Muscle of leg (tissue), 11 donors: ENCODE results near the gene TMEM121. TPM values are rescaled to one million over a fixed set of nuclear protein-coding genes. Genes with fewer than 3 reads are reported as not detected.

Source experiments
- DNase-seq: peaks from one replicate; pipeline ENCODE4 v3.0.0; 2013
- H3K27ac ChIP-seq: one replicate; pipeline ENCODE4 v1.5.1; 2013; ENCODE audit warnings: mild to moderate bottlenecking, low read length, control low read depth
- H3K27me3 ChIP-seq: one replicate; pipeline ENCODE4 v1.6.1; 2013; ENCODE audit warnings: low read length; ENCODE audit not compliant: control insufficient read depth, insufficient read depth
- H3K36me3 ChIP-seq: one replicate; pipeline ENCODE4 v1.6.1; 2013; ENCODE audit warnings: low read length; ENCODE audit not compliant: control insufficient read depth, insufficient read depth
- H3K4me1 ChIP-seq: one replicate; pipeline ENCODE4 v1.6.1; 2013; ENCODE audit warnings: low read length; ENCODE audit not compliant: control insufficient read depth, insufficient read depth
- H3K4me3 ChIP-seq: one replicate; pipeline ENCODE4 v1.5.1; 2013; ENCODE audit warnings: low read length, control low read depth
- H3K9me3 ChIP-seq: replicated peaks from 2 replicates; pipeline ENCODE4 v1.6.1; 2013; ENCODE audit warnings: low read depth, low read length; ENCODE audit not compliant: control insufficient read depth
- WGBS: methylation state at CpG from one replicate; pipeline ENCODE4 v1.1.5; 2013; ENCODE audit warnings: missing lambda C conversion rate; ENCODE audit not compliant: insufficient coverage; 5-methylcytosine and 5-hydroxymethylcytosine counted together
- polyA plus RNA-seq, 8 donors: library from polyadenylated mRNA; unstranded; fragments of 120-200 nt; gene quantifications; one replicate each; pipeline versions ENCODE4 v1.2.1 to v1.2.3, GENCODE V29; 2013; ENCODE audit warnings: inconsistent platforms in 1 of 8, low replicate concordance in 1 of 8; ENCODE audit not compliant: insufficient read length in 8 of 8, insufficient read depth in 1 of 8
- total RNA-seq: library from RNA; stranded (reverse); fragments of 120-200 nt; gene quantifications from one replicate; pipeline ENCODE4 v1.2.4, GENCODE V29; 2013

TMEM121 gene
- total and polyA plus RNA-seq, 9 donors: 1.3 to 4.8 (median 3.4) TPM

- H3K4me1 ChIP-seq: peaks cover 28% of the 10 kb centered on the region
- peak overlapping the region; percentile 10 for H3K4me3 ChIP-seq
- H3K9me3 ChIP-seq: no peaks in the 10 kb centered on the region
- WGBS: 33% methylated on average over 42 of the region's 63 CpGs
- H3K36me3 ChIP-seq: no peaks in the 10 kb centered on the region
- H3K27ac ChIP-seq: no peak overlapping the region
- peaks cover 41% of the 10 kb centered on the region for H3K27me3 ChIP-seq
- DNase-seq: no peak
Observed at GRCh38 chr14:105529569-105530284, 3.3 kb downstream of the TMEM121 start.

- H3K36me3 ChIP-seq: no peaks in the 10 kb centered on the region
- H3K27ac ChIP-seq: no peak overlapping the region
- DNase-seq: no peak
- peaks cover 36% of the 10 kb centered on the region for H3K27me3 ChIP-seq
- peaks cover 28% of the 10 kb centered on the region for H3K4me1 ChIP-seq
- no peaks in the 10 kb centered on the region for H3K9me3 ChIP-seq
- 56% methylated on average over 13 of the region's 19 CpGs for WGBS
- H3K4me3 ChIP-seq: no peak overlapping the region
Observed at GRCh38 chr14:105530285-105531087, 4.1 kb downstream of the TMEM121 start.

DNA sequence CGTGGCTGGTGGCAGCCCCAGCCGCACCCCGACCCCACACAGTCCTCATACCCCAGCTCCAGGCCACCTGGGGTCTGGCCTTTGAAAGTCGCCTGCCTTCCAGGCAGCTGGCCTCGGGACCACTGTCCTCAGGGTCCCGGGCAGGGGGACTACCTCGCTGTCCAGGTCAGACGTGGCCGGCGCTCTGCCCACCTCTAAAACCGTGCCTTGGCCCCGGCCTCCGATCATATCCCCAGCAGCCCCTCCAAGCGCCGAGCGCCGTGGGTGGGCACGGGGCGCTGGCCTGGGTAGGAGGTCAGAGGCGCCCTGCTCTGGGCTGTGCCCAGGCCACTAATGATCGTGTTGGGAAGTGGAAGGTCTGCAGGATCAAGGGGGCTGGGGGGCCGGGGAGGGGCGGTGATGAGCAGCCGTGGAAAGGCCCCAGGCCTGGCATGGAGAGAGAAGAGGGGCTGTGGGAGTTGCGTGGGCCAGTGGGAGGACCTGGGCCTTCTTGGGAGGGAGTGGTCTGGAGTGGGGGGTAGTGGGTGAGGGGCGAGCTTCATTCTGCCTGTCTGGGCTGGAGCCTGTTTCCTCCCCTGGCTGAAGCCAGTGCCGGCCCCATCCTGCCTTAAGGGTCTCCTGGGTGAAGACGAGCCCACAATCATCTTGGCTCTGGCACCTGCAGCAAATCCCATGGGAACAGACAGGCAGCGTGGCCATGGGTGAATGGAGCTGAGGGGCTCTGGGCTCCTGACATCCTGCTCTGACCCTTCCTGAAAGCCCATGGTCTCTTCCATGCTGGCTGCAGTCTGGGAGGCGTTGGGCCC, 4.9 kb downstream of the TMEM121 start:
- Histone ChIP-seq H3K27ac (no peak overlapping the region), H3K4me1 (peaks cover 22% of the 10 kb centered on the region), H3K4me3 (no peak overlapping the region), H3K9me3 (no peaks in the 10 kb centered on the region), H3K36me3 (no peaks in the 10 kb centered on the region), H3K27me3 (peaks cover 29% of the 10 kb centered on the region)
- DNase-seq: no peak
- WGBS: 84% methylated on average over 18 of the region's 30 CpGs

DNA sequence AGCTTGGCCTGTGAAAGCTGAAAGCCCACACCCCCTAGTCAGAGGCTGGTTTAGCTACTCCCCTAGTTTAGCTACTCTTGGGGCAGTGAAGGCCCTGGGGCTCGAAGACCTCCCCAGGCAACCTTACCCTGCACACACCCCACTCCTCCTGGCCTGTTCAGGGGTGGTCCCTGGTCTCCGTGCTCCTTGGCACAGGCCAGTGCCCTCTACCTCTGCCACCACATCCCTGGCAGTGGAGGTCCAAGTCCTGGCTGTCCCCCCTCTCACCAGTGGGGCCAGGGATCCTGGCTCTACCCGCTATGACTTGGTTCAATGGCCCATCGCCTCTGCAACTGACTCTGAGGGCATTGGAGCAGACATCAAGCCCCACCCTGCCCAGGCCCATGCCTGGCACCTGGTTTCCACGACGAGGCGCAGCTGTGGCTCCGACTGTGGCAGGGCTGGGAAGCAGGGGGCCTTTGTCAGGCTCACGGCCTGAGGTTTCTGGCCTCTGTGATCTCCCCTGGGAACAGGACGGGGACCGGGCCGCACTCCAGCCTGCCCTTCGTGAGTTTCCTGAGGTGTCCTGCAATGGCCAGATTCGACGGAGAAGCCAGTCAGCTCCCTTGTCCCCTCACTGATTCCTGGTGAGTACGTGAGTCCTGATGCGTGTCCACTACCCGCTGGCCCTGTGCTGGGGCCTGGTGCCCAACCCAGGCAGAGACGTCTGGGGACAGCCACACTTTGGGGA, 5.7 kb downstream of the TMEM121 start:
- no peak for DNase-seq
- H3K27ac ChIP-seq: no peak overlapping the region
- H3K4me1 ChIP-seq: peaks cover 18% of the 10 kb centered on the region
- no peak overlapping the region for H3K4me3 ChIP-seq
- peaks cover 25% of the 10 kb centered on the region for H3K27me3 ChIP-seq
- no peaks in the 10 kb centered on the region for H3K9me3 ChIP-seq
- no peaks in the 10 kb centered on the region for H3K36me3 ChIP-seq
- 72% methylated on average over 19 of the region's 19 CpGs for WGBS

GRCh38 chr14:105532735-105533141, 6.4 kb downstream of the TMEM121 start:
- Histone ChIP-seq H3K4me3 (no peak overlapping the region), H3K9me3 (no peaks in the 10 kb centered on the region), H3K36me3 (no peaks in the 10 kb centered on the region), H3K4me1 (peaks cover 14% of the 10 kb centered on the region), H3K27ac (no peak overlapping the region), H3K27me3 (peaks cover 20% of the 10 kb centered on the region)
- no peak for DNase-seq
- 45% methylated on average over 4 of the region's 10 CpGs for WGBS

DNA sequence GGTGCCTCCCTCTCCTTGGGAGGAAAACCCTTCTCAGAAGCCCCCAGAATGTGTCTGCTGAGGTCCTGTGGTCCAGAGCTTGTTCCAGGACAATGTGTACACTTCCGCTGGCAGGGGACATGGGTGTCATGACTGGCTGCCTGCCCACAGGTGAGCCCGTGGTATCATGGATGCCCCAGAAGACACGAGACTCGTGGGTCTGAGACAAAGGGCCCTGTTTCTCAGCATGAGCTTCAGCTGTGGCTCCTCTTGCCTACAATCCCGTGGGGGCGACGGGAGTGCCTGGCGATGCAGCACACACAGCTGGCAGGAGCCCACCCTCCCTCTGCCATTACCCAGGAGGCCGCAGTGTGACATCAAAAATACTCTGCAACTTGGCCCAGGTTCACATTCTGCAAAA, 7.0 kb downstream of the TMEM121 start:
- DNase-seq: no peak
- H3K36me3 ChIP-seq: no peaks in the 10 kb centered on the region
- no peak overlapping the region for H3K27ac ChIP-seq
- no peaks in the 10 kb centered on the region for H3K9me3 ChIP-seq
- no peak overlapping the region for H3K4me3 ChIP-seq
- H3K27me3 ChIP-seq: peaks cover 17% of the 10 kb centered on the region
- 79% methylated on average over 9 of the region's 9 CpGs for WGBS
- H3K4me1 ChIP-seq: peaks cover 13% of the 10 kb centered on the region

DNA sequence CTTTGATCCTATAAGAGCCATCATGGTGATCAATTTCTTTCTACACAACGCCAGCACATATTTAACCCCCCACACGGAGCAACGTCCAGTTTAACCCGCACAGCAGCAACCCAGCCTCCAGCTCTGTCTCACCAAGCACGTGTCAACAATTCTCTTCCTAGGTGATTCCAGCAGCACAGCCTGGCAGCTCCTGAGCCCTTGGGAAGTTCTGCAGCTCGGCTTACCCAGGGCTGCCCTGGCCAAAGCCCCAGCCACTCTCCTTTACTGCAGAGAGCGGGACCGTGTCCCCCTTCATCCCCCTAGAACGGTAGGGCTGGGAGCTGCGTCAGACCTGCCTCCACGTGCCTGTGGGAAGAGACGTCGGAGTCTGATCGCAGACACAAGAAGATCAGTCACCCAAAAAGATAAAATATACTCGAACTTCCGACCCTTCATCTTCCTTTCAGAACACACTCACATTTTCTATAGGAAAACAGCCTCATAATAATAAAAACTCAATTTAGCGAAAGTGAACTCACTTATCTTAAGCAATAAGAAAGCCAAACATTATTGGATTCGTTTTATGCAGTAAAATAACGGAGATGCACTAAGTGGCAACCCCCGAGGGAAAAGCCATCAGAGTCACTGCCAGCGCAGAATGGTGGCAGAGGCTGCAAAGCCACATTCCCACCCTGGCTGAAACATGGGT, 7.6 kb downstream of the TMEM121 start:
- Histone ChIP-seq H3K27me3 (peaks cover 15% of the 10 kb centered on the region), H3K36me3 (no peaks in the 10 kb centered on the region), H3K4me3 (no peak overlapping the region), H3K9me3 (no peaks in the 10 kb centered on the region), H3K4me1 (peaks cover 13% of the 10 kb centered on the region), H3K27ac (no peak overlapping the region)
- WGBS: 55% methylated on average over 17 of the region's 21 CpGs
- DNase-seq: no peak

DNA sequence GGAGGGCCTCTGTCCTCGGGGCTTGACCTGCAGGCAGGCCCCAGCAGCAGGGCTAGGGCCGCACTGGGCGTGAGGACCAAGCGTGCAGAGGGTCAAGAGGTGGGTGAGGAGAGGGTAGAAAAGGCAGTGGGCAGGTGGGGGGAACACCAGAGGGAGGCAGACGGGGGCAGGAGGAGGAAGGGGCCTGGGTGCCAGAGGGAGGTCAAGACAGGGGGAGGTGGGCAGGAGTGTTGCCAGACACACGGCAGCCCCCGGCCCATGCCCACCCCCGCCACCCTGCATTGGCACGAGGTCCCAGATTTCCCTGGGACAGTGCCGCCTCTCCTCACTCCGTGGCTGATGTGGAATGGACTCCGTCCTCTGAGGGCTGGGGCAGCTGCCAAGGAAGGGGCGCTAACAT, 8.2 kb downstream of the TMEM121 start:
- no peaks in the 10 kb centered on the region for H3K9me3 ChIP-seq
- H3K27ac ChIP-seq: no peak overlapping the region
- H3K4me3 ChIP-seq: no peak overlapping the region
- peaks cover 10% of the 10 kb centered on the region for H3K27me3 ChIP-seq
- H3K36me3 ChIP-seq: no peaks in the 10 kb centered on the region
- DNase-seq: no peak
- H3K4me1 ChIP-seq: peaks cover 8% of the 10 kb centered on the region
- 60% methylated on average over 11 of the region's 13 CpGs for WGBS

- H3K36me3 ChIP-seq: no peaks in the 10 kb centered on the region
- no peak overlapping the region for H3K27ac ChIP-seq
- no peak for DNase-seq
- H3K9me3 ChIP-seq: no peaks in the 10 kb centered on the region
- 75% methylated on average over 7 of the region's 7 CpGs for WGBS
- peaks cover 3% of the 10 kb centered on the region for H3K4me1 ChIP-seq
- H3K27me3 ChIP-seq: peaks cover 4% of the 10 kb centered on the region
- H3K4me3 ChIP-seq: no peak overlapping the region
Observed at GRCh38 chr14:105536051-105536450, 9.7 kb downstream of the TMEM121 start.
